Neutrophil (primary cell): Measurements from ENCODE around the gene CFAP74.

ENCODE experiments used
- H3K27ac ChIP-seq: fragments of 200-600 bp; sonication (generic); 2 replicates; pipeline ENCODE4 v1.5.1; 2016; ENCODE audit warnings: mild to moderate bottlenecking, moderate library complexity
- H3K27me3 ChIP-seq: fragments of 200-600 bp; sonication (generic); 2 replicates; pipeline ENCODE4 v1.6.0; 2016; ENCODE audit warnings: mild to moderate bottlenecking
- H3K36me3 ChIP-seq: fragments of 200-600 bp; sonication (generic); 2 replicates; pipeline ENCODE4 v1.5.1; 2017
- H3K4me1 ChIP-seq, 2 experiments: fragments of 200-600 bp in 1 of 2; sonication (generic) in 1 of 2; 1 replicate in 1 of 2; 2 replicates in 1 of 2; pipeline versions ENCODE4 v1.5.1 to v1.6.1; 2013 to 2016; ENCODE audit warnings: low read depth in 1 of 2, low read length in 1 of 2, mild to moderate bottlenecking in 1 of 2, moderate library complexity in 1 of 2; ENCODE audit not compliant: control insufficient read depth in 1 of 2, insufficient read depth in 1 of 2
- H3K4me3 ChIP-seq, 2 experiments: fragments of 200-600 bp in 1 of 2; sonication (generic) in 1 of 2; 1 replicate in 1 of 2; 2 replicates in 1 of 2; pipeline ENCODE4 v1.5.1; 2013 to 2016; ENCODE audit warnings: low read depth in 1 of 2, low read length in 1 of 2, mild to moderate bottlenecking in 1 of 2, moderate library complexity in 1 of 2
- H3K9me3 ChIP-seq: fragments of 200-600 bp; sonication (generic); 2 replicates; pipeline ENCODE4 v1.5.1; 2016
- CTCF ChIP-seq: fragments of 200-600 bp; sonication (generic); IDR thresholded peaks from 2 replicates; pipeline ENCODE4 v1.5.1; 2016; ENCODE audit warnings: antibody characterized with exemption

The CFAP74 gene

GRCh38 chr1:1908506-1908791 is 95.1 kb downstream of the CFAP74 start:
- Histone ChIP-seq H3K4me1 (peaks cover 12 to 20% of the 10 kb centered on the region in 2 experiments), H3K36me3 (no peaks in the 10 kb centered on the region), H3K27me3 (peaks cover 14% of the 10 kb centered on the region), H3K27ac (peak overlapping the region; percentile 91), H3K4me3 (peak overlapping the region; percentile 80 to 93), H3K9me3 (no peaks in the 10 kb centered on the region)
- TF ChIP-seq CTCF: no peak

GRCh38 chr1:1907098-1907736 is 96.4 kb downstream of the CFAP74 start:
- Histone ChIP-seq H3K36me3 (no peaks in the 10 kb centered on the region), H3K4me3 (no peak overlapping the region), H3K9me3 (no peaks in the 10 kb centered on the region), H3K27ac (no peak overlapping the region), H3K4me1 (peaks cover 12 to 20% of the 10 kb centered on the region in 2 experiments), H3K27me3 (peaks cover 14% of the 10 kb centered on the region)
- no peak for TF ChIP-seq CTCF

GRCh38 chr1:1906185-1907097 is 97.1 kb downstream of the CFAP74 start:
- TF ChIP-seq CTCF: peak; percentile 95
- H3K27ac ChIP-seq: peak overlapping the region; percentile 28
- no peak overlapping the region for H3K4me3 ChIP-seq
- no peaks in the 10 kb centered on the region for H3K36me3 ChIP-seq
- no peaks in the 10 kb centered on the region for H3K9me3 ChIP-seq
- H3K4me1 ChIP-seq: peaks cover 12 to 20% of the 10 kb centered on the region in 2 experiments
- peaks cover 9% of the 10 kb centered on the region for H3K27me3 ChIP-seq

- no peaks in the 10 kb centered on the region for H3K9me3 ChIP-seq
- no peak for TF ChIP-seq CTCF
- peaks cover 3 to 9% of the 10 kb centered on the region in 2 experiments for H3K4me1 ChIP-seq
Observed at GRCh38 chr1:1903224-1903623, 100.4 kb downstream of the CFAP74 start.

GRCh38 chr1:1901641-1902294 is 101.8 kb downstream of the CFAP74 start:
- no peaks in the 10 kb centered on the region for H3K9me3 ChIP-seq

More at GRCh38 chr1:1903224-1903623, 100.4 kb downstream of the CFAP74 start:
- Histone ChIP-seq H3K27me3 (peaks cover 21% of the 10 kb centered on the region), H3K4me3 (no peak overlapping the region), H3K36me3 (no peaks in the 10 kb centered on the region), H3K27ac (no peak overlapping the region)

More at GRCh38 chr1:1901641-1902294, 101.8 kb downstream of the CFAP74 start:
- Histone ChIP-seq H3K27me3 (peaks cover 35% of the 10 kb centered on the region), H3K4me3 (no peak overlapping the region), H3K4me1 (peaks cover 0 to 5% of the 10 kb centered on the region in 2 experiments), H3K36me3 (no peaks in the 10 kb centered on the region), H3K27ac (no peak overlapping the region)
- no peak for TF ChIP-seq CTCF
